ENCODE results near the gene CLCN1.

The CLCN1 gene

GRCh38 chr7:143295870-143296269 is 20.0 kb upstream of the CLCN1 start:
- no peak for DNase-seq (ENCODE audit: low spot score)

GRCh38 chr7:143296686-143297085 is 19.2 kb upstream of the CLCN1 start:
- DNase-seq (ENCODE audit: low spot score): no peak

GRCh38 chr7:143299346-143299745 is 16.6 kb upstream of the CLCN1 start:
- no peak for DNase-seq (ENCODE audit: low spot score)

GRCh38 chr7:143299840-143300239 is 16.1 kb upstream of the CLCN1 start:
- DNase-seq (ENCODE audit: low spot score): peak; percentile 29

- no peak for DNase-seq (ENCODE audit: low spot score)
These were observed 14.7 kb upstream of the CLCN1 start for GRCh38 chr7:143300959-143301935.

GRCh38 chr7:143303733-143304132 is 12.2 kb upstream of the CLCN1 start:
- no peak for DNase-seq (ENCODE audit: low spot score)

- DNase-seq (ENCODE audit: low spot score): no peak
These were observed 11.0 kb upstream of the CLCN1 start for GRCh38 chr7:143304938-143305337.

GRCh38 chr7:143305423-143306070 is 10.4 kb upstream of the CLCN1 start:
- peak; percentile 69 for DNase-seq (ENCODE audit: low spot score)

GRCh38 chr7:143308632-143309031 is 7.3 kb upstream of the CLCN1 start:
- DNase-seq (ENCODE audit: low spot score): no peak

- DNase-seq (ENCODE audit: low spot score): no peak
These were observed 1.8 kb upstream of the CLCN1 start for GRCh38 chr7:143314127-143314526.

GRCh38 chr7:143316492-143316891 is 581 bp downstream of the CLCN1 start:
- DNase-seq (ENCODE audit: low spot score): no peak

GRCh38 chr7:143318661-143319060 is 2.8 kb downstream of the CLCN1 start:
- DNase-seq (ENCODE audit: low spot score): no peak

- DNase-seq (ENCODE audit: low spot score): no peak
These were observed 4.7 kb downstream of the CLCN1 start for GRCh38 chr7:143320620-143321019.

GRCh38 chr7:143321242-143321641 is 5.3 kb downstream of the CLCN1 start:
- DNase-seq (ENCODE audit: low spot score): no peak

- no peak for DNase-seq (ENCODE audit: low spot score)
These were observed 5.8 kb downstream of the CLCN1 start for GRCh38 chr7:143321734-143322133.

GRCh38 chr7:143322760-143323633 is 7.1 kb downstream of the CLCN1 start:
- DNase-seq (ENCODE audit: low spot score): no peak

- DNase-seq (ENCODE audit: low spot score): no peak
These were observed 7.7 kb downstream of the CLCN1 start for GRCh38 chr7:143323653-143324052.

GRCh38 chr7:143325240-143325639 is 9.3 kb downstream of the CLCN1 start:
- DNase-seq (ENCODE audit: low spot score): no peak

GRCh38 chr7:143327903-143328302 is 12.0 kb downstream of the CLCN1 start:
- no peak for DNase-seq (ENCODE audit: low spot score)

- DNase-seq (ENCODE audit: low spot score): no peak
These were observed 13.7 kb downstream of the CLCN1 start for GRCh38 chr7:143329471-143330170.

- no peak for DNase-seq (ENCODE audit: low spot score)
These were observed 15.4 kb downstream of the CLCN1 start for GRCh38 chr7:143331179-143331801.
